ENCODE data around the gene GPBP1L1. TPM values are rescaled to one million over a fixed set of nuclear protein-coding genes. Genes with fewer than 3 reads are reported as not detected.

GPBP1L1 gene
- total and polyA plus RNA-seq, 2 of the 13 experiments (the other 11 are each of a cell fraction or from before 2014, with no cell fraction given) = 45.9 to 86.1 TPM

DNA sequence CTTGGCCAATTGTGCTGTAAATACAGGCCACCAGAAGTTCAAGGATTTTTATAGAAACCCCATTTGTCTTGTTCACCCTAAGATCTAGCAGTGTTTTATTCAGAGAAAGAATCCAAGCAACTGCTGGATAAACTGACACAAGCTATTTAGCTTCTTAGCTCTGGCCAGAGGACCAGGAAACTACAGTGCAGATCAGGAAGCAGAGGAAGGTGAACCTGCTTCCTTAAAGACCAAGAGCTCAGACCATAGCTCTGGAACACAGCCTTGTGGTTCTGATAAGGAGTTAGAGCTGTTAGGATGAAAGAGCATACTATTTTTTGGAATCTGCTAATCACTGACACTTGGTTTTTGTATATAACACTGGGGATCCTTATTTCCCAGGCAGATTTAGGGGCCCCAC is 57.3 kb downstream of the GPBP1L1 start:
- ATAC-seq = no peak
- intact Hi-C loops (cut with micrococcal nuclease; ENCODE audit: unreplicated experiment) (no loop called here), in situ Hi-C loops (cut with HindIII; ENCODE audit: extremely low pct_ligation_motif_present, low pct_unique_long_range_greater_than_20kb) (no loop called here)
- ChIA-PET POLR2A (interaction anchor here (0.6 kb wide), 1 partner anchor 38 kb away, joined by 3 read pairs; no protein-coding TSS in a partner anchor), CTCF (ENCODE audit: low intra/inter-chr PET ratio, low total read pairs) (no interaction called here)
- Histone ChIP-seq H3K4me3 (replicated peaks in 1 of 3; ENCODE audit: insufficient read depth in 1 of 3, low read depth in 2 of 3, low read length in 3 of 3) (no peak overlapping the region), H2AFZ (ENCODE audit: low read length) (no peak overlapping the region), H3K4me1 (ENCODE audit: insufficient read depth, low read length) (no peaks in the 10 kb centered on the region), H3K79me2 (ENCODE audit: insufficient read depth, low read length) (no peaks in the 10 kb centered on the region), H3K27ac (ENCODE audit: extremely low read length, insufficient read depth, low read length) (no peak overlapping the region), H3K9ac (ENCODE audit: insufficient read depth, low read depth, low read length) (no peak overlapping the region), H4K20me1 (ENCODE audit: insufficient read depth, low read length) (peaks cover 3% of the 10 kb centered on the region; the same call in 1 of the 2 replicates), H3K36me3 (replicated peaks in 1 of 2; ENCODE audit: control insufficient read depth in 1 of 2, insufficient read depth in 2 of 2, low read length in 2 of 2) (peaks cover 18 to 61% of the 10 kb centered on the region in 2 experiments), H3K4me2 (ENCODE audit: low read depth, low read length) (no peak overlapping the region), H3K9me3 (ENCODE audit: low read length) (no peaks in the 10 kb centered on the region), H3K27me3 (ENCODE audit: control insufficient read depth in 1 of 2, insufficient read depth in 2 of 2, low read length in 2 of 2) (no peaks in the 10 kb centered on the region)
- FAIRE-seq = no peak
- BruUV-seq (replicated peaks) = no TSS peak
- no peak for DNase-seq (ENCODE audit: low spot score)
- TF ChIP-seq ATRX (CRISPR knock-in tag; IDR thresholded peaks at IDR 0.05; ENCODE audit: borderline replicate concordance) (no peak), ZEB1 (IDR thresholded peaks at IDR 0.05; ENCODE audit: insufficient replicate concordance, low read depth) (no peak), ZSCAN30 (CRISPR knock-in tag; IDR thresholded peaks at IDR 0.05) (no peak), ZFP36L1 (CRISPR knock-in tag; IDR thresholded peaks at IDR 0.05) (no peak), KAT7 (CRISPR knock-in tag; IDR thresholded peaks at IDR 0.05; ENCODE audit: borderline replicate concordance) (no peak), NR2F1 (CRISPR knock-in tag; IDR thresholded peaks at IDR 0.05) (no peak), NFKBIZ (CRISPR knock-in tag; IDR thresholded peaks at IDR 0.05) (no peak), ZBTB38 (CRISPR knock-in tag; IDR thresholded peaks at IDR 0.05) (no peak), ZNF562 (CRISPR knock-in tag; IDR thresholded peaks at IDR 0.05; ENCODE audit: borderline replicate concordance) (no peak)
- TF ChIP-seq, protein P1, sequence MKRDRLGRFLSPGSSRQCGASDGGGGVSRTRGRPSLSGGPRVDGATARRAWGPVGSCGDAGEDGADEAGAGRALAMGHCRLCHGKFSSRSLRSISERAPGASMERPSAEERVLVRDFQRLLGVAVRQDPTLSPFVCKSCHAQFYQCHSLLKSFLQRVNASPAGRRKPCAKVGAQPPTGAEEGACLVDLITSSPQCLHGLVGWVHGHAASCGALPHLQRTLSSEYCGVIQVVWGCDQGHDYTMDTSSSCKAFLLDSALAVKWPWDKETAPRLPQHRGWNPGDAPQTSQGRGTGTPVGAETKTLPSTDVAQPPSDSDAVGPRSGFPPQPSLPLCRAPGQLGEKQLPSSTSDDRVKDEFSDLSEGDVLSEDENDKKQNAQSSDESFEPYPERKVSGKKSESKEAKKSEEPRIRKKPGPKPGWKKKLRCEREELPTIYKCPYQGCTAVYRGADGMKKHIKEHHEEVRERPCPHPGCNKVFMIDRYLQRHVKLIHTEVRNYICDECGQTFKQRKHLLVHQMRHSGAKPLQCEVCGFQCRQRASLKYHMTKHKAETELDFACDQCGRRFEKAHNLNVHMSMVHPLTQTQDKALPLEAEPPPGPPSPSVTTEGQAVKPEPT (CRISPR knock-in tag; IDR thresholded peaks at IDR 0.05; ENCODE audit: low read depth) = no peak
- TF ChIP-seq, protein P2, sequence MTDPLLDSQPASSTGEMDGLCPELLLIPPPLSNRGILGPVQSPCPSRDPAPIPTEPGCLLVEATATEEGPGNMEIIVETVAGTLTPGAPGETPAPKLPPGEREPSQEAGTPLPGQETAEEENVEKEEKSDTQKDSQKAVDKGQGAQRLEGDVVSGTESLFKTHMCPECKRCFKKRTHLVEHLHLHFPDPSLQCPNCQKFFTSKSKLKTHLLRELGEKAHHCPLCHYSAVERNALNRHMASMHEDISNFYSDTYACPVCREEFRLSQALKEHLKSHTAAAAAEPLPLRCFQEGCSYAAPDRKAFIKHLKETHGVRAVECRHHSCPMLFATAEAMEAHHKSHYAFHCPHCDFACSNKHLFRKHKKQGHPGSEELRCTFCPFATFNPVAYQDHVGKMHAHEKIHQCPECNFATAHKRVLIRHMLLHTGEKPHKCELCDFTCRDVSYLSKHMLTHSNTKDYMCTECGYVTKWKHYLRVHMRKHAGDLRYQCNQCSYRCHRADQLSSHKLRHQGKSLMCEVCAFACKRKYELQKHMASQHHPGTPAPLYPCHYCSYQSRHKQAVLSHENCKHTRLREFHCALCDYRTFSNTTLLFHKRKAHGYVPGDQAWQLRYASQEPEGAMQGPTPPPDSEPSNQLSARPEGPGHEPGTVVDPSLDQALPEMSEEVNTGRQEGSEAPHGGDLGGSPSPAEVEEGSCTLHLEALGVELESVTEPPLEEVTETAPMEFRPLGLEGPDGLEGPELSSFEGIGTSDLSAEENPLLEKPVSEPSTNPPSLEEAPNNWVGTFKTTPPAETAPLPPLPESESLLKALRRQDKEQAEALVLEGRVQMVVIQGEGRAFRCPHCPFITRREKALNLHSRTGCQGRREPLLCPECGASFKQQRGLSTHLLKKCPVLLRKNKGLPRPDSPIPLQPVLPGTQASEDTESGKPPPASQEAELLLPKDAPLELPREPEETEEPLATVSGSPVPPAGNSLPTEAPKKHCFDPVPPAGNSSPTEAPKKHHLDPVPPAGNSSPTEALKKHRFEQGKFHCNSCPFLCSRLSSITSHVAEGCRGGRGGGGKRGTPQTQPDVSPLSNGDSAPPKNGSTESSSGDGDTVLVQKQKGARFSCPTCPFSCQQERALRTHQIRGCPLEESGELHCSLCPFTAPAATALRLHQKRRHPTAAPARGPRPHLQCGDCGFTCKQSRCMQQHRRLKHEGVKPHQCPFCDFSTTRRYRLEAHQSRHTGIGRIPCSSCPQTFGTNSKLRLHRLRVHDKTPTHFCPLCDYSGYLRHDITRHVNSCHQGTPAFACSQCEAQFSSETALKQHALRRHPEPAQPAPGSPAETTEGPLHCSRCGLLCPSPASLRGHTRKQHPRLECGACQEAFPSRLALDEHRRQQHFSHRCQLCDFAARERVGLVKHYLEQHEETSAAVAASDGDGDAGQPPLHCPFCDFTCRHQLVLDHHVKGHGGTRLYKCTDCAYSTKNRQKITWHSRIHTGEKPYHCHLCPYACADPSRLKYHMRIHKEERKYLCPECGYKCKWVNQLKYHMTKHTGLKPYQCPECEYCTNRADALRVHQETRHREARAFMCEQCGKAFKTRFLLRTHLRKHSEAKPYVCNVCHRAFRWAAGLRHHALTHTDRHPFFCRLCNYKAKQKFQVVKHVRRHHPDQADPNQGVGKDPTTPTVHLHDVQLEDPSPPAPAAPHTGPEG (CRISPR knock-in tag; IDR thresholded peaks at IDR 0.05) = no peak
- TF ChIP-seq, protein P3, sequence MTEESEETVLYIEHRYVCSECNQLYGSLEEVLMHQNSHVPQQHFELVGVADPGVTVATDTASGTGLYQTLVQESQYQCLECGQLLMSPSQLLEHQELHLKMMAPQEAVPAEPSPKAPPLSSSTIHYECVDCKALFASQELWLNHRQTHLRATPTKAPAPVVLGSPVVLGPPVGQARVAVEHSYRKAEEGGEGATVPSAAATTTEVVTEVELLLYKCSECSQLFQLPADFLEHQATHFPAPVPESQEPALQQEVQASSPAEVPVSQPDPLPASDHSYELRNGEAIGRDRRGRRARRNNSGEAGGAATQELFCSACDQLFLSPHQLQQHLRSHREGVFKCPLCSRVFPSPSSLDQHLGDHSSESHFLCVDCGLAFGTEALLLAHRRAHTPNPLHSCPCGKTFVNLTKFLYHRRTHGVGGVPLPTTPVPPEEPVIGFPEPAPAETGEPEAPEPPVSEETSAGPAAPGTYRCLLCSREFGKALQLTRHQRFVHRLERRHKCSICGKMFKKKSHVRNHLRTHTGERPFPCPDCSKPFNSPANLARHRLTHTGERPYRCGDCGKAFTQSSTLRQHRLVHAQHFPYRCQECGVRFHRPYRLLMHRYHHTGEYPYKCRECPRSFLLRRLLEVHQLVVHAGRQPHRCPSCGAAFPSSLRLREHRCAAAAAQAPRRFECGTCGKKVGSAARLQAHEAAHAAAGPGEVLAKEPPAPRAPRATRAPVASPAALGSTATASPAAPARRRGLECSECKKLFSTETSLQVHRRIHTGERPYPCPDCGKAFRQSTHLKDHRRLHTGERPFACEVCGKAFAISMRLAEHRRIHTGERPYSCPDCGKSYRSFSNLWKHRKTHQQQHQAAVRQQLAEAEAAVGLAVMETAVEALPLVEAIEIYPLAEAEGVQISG (CRISPR knock-in tag; IDR thresholded peaks at IDR 0.05) = no peak
- TF ChIP-seq, protein P4, sequence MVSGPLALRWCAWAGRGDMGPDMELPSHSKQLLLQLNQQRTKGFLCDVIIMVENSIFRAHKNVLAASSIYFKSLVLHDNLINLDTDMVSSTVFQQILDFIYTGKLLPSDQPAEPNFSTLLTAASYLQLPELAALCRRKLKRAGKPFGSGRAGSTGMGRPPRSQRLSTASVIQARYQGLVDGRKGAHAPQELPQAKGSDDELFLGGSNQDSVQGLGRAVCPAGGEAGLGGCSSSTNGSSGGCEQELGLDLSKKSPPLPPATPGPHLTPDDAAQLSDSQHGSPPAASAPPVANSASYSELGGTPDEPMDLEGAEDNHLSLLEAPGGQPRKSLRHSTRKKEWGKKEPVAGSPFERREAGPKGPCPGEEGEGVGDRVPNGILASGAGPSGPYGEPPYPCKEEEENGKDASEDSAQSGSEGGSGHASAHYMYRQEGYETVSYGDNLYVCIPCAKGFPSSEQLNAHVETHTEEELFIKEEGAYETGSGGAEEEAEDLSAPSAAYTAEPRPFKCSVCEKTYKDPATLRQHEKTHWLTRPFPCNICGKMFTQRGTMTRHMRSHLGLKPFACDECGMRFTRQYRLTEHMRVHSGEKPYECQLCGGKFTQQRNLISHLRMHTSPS (CRISPR knock-in tag; IDR thresholded peaks at IDR 0.05; ENCODE audit: low read depth) = no peak
